HG02870 (cell line): ENCODE results near the gene HOXD10.

Experiments used
- ATAC-seq: cut with Tn5 transposase; IDR thresholded peaks from one replicate; pipeline ENCODE4 v1.9.1; 2021; ENCODE audit warnings: mild to moderate bottlenecking, moderate library complexity; ENCODE audit not compliant: unreplicated experiment

HOXD10 gene

DNA sequence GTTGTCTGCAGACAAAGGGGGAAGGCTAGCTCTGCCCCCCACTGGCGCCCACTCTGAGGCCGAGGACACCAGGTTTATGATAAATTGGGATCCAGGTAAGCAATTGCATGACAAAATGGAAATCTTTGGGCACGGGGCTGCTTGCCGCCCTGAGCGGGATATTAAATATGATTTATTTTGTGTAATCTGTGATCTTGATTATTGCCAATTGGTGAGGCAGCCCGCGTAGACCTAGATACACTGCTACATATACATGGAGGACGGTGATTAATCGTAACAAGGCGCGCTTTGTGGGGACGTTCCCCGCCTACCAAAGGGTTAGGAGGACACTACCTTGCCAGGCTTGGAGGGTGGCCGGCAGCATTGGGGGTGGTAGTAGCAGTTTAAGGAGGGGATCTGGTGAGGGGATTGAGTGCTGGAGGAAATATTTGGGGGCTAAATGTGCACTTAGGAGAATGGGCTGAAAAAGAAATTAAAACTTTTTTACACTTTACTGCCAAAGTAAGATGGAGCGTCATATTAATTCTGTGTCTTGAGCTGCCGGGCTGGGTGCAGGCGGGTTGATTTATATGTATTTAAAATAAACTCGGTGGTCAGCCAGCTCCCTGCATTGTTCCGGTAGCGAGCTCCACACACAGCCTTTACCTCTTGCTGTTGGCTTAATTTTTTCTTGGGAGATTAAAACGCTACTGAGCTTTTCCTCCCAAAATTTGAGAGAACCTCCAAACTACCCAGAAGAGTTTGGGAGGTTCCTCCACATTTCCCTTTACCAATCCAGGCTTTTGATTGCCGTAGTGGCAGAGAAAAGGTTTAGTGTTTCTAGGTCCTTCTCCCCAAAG lies 44.6 kb downstream of the HOXD10 start:
- no peak for ATAC-seq

DNA sequence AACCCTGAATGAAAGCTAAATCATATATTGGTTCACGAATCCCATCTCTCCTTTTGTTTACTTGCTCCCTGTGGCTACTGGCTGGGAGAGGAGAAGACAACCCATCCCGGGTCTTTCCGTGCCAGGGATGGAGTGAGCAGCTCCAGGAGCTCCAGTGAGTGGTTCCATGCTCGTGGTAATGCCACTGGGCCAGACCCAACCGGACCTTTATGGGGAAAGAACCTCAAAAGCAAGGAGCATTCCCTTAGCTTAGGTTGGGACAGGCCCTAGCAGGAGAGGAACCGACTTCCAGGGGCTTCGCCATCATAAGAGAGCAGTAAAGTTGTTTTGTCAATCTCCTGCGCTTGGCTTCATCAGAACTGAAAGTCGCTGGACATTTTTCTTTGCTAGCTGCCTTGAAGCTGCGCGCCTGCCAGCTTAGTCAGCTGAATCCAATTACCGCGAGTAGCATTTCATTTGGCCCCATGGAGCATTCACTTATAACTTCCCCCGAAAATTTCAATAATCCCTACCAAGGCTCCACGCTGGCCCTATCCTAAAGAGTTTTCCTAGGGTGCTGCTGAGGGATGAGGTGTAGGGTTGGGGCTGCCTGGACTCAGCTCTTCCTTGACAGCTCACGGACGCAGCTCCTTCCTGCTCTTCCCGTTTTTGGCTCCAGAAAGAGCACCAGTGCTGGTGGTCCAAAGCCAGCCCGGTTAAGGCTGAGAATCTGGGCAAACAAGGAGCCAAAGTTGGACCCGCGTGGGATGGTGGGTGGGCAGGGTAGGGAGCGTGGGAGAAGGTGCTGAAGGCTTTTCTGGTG lies 45.4 kb downstream of the HOXD10 start:
- ATAC-seq: no peak

DNA sequence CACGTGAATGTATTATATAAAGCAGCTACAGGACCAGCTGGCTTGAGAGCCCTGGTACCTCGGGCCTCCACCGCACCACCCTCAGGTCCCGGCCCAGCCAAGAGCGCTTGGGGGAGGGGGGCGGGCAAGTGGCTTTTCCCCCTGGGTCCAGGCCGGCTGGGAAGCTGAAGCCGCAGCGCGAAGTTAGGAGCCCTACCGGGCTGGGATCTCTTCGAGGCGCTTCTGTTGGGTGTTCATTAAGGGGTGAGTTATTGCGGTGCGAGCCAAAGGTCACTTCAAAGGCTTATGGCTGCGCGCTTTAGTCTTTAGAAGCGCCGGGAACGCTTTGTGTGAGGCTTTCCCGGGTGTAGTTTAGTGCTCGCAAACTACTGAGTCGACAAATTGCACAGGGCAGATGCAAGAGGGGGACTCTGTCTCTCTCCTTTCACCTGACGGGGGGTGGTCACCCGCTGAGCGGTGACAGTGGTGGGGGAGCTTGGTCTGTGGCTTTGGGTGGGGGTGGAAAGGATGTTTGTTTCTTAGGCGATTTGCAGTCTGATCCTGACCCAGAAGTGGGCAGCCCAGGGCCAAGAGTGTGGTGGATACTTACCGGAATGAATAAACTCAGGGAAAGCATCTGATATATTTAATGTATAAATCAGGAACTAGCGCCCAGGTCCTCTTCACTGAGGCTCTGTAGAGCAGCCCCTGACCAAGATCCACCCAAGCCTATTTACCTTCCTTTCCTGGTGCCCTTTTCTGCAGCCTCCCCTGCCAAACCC lies 46.5 kb downstream of the HOXD10 start:
- ATAC-seq: no peak

DNA sequence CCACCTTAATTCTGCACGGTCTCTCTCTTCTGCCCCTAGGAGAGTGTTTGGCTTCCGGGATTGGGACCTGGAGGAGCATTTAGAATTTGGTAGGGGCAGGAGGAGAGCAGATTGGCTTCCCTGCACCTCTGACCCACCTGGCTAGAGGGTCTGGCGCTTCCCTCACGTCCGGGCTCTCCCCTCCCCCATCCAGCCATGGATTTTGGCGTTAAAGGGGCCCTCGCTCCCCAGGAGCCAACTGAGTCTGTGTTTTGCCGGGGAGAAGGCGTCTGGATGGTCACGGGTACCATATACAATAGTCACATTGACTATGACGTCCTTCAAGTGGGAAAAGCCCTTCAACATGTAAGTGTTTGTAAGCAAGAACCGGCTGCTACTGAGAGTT lies 47.1 kb downstream of the HOXD10 start:
- no peak for ATAC-seq

DNA sequence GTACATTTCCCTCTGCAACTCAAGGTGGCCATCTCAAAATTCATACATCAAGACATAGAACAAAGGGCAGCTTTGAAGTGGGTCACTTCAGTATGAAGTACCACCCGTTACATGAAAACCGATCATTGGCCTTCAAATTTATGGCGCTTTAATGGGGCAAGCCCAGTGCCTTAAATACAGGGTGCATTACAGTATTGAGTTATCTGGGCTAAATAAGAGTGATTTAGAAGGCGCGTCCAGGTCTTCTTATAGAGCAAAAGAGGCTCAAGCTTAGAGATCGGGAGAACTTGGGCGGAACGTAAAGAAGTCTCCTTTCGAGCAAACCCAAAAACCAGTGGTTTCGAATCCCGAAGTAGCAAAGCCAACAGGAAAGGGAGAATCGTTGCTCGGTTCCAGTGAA lies 47.6 kb downstream of the HOXD10 start:
- no peak for ATAC-seq

DNA sequence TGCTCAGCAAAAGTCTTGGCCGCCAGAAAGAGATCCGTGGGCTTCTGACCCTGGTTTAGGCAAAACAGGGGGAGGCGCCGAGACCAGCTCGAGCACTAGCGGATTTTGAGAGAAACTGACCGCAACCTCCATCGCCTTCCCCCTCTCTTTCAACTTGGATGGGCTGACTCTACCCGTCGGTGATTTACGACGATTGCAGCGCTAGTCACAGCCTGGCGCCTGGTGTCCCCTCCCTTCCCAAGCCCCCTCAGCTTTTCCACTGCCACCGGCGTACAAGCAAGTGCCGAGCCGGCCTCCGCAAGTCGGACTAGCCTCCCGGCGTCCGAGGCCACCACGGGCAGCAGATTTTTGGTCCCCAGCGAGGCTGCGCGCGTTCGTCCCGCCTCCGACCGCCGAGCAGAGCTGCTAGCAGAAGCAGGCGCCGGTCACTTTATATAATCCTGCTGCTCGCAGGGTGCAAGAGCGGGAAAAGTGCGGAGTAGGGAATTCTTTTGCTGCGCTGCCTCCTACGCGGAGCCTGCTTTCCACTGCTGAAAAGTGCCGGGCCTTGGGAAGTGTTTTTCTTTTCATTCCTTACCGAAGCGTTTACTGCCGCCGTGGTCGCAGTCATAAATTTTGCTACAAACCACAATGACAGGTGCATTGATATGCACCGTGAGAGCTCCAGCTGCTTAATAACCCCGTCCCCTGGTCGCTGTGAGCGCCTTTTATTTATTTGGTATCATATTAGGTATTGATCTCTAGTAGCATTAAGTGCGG lies 48.2 kb downstream of the HOXD10 start:
- ATAC-seq: no peak

DNA sequence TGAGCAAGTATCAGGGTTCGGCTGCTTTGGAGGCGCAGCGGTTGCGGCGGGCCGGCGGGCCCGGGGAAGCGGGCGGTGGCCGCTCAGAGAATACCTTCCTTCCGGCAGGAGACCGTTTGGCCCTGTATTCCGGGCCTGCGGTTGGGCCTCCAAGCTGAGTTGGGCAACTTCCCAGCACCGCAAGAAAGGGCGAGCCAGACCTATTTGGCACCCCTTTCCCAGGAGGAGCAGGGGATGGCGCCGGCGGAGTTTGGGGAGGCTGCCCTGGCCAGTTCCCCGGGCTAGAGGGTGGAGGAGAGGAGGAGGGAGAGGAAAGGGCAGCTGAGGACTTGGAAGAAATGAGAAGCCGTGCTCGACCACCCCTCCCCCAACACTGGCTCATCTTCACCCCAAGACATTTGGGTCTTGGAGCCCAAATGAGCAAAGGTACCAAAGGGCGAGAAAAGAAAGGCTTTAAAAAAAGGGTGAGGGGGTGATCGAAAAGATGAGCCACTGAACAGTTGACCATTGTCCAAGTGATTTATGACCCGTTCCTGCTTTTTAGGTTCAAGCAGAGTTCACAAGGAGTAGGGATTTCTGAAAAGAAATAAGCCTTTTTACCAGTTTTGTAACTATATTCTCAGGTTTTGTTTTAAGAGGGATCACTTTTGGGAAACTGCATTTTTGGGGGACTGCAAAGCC lies 48.9 kb downstream of the HOXD10 start:
- no peak for ATAC-seq

DNA sequence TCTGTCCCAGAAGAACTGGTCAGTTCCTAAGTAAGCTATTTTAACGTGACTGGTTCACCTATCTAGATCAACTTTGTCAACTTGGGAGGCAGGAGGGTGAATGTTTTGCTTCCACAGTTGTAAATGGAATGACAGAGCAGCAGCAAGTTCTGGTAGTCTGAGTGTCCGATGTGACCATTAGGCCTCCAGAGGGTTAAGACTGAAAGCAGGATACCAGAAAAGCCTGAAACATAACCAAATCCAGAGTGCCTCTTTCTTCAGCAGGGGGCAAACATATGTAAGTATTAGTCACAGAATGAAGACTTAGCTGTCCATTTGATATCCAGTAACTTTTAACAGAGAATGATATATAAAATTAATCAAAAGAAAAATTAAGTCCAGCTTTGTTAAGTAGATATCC lies 49.7 kb downstream of the HOXD10 start:
- no peak for ATAC-seq

GRCh38 chr2:176167398-176167797 lies 50.8 kb downstream of the HOXD10 start:
- ATAC-seq: no peak

- ATAC-seq: no peak
These were observed 52.6 kb downstream of the HOXD10 start for GRCh38 chr2:176169181-176169580.
